Measurements from ENCODE around the gene SLC1A4. TPM values are rescaled to one million over a fixed set of nuclear protein-coding genes. Genes with fewer than 3 reads are reported as not detected.
"Not testable (repeated sequence)": the region's sequence is repeated elsewhere in the genome, so short reads cannot be mapped to it uniquely, and the experiment has no call there.

Gene SLC1A4
- total RNA-seq, 1 donor from 2014 or later, result 41.4 TPM

- peaks cover 31% of the 10 kb centered on the region for H3K36me3 Mint-ChIP-seq (ENCODE audit: low read depth, unreplicated experiment)
- H3K4me3 Mint-ChIP-seq (ENCODE audit: unreplicated experiment), result peak overlapping the region; percentile 76
- no peak for DNase-seq (ENCODE audit: low spot score)
- no peak overlapping the region for H3K27ac Mint-ChIP-seq (ENCODE audit: unreplicated experiment)
- peaks cover 56% of the 10 kb centered on the region for H3K4me1 Mint-ChIP-seq (ENCODE audit: unreplicated experiment)
- peaks cover 5% of the 10 kb centered on the region for H3K27me3 Mint-ChIP-seq (ENCODE audit: unreplicated experiment)
- TF ChIP-seq, protein P1, sequence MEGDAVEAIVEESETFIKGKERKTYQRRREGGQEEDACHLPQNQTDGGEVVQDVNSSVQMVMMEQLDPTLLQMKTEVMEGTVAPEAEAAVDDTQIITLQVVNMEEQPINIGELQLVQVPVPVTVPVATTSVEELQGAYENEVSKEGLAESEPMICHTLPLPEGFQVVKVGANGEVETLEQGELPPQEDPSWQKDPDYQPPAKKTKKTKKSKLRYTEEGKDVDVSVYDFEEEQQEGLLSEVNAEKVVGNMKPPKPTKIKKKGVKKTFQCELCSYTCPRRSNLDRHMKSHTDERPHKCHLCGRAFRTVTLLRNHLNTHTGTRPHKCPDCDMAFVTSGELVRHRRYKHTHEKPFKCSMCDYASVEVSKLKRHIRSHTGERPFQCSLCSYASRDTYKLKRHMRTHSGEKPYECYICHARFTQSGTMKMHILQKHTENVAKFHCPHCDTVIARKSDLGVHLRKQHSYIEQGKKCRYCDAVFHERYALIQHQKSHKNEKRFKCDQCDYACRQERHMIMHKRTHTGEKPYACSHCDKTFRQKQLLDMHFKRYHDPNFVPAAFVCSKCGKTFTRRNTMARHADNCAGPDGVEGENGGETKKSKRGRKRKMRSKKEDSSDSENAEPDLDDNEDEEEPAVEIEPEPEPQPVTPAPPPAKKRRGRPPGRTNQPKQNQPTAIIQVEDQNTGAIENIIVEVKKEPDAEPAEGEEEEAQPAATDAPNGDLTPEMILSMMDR (IDR thresholded peaks at IDR 0.05; ENCODE audit: unreplicated experiment), result no peak
- H3K9me3 Mint-ChIP-seq (ENCODE audit: unreplicated experiment), result no peaks in the 10 kb centered on the region
Observed at GRCh38 chr2:65019010-65019409, 29.8 kb downstream of the SLC1A4 start.

- DNase-seq (ENCODE audit: low spot score), result no peak
- Mint-ChIP-seq H3K27me3 (ENCODE audit: unreplicated experiment) (peaks cover 5% of the 10 kb centered on the region), H3K9me3 (ENCODE audit: unreplicated experiment) (no peaks in the 10 kb centered on the region), H3K4me3 (ENCODE audit: unreplicated experiment) (peak overlapping the region; percentile 25), H3K36me3 (ENCODE audit: low read depth, unreplicated experiment) (peaks cover 31% of the 10 kb centered on the region), H3K27ac (ENCODE audit: unreplicated experiment) (no peak overlapping the region), H3K4me1 (ENCODE audit: unreplicated experiment) (peaks cover 56% of the 10 kb centered on the region)
- TF ChIP-seq, protein P1 (IDR thresholded peaks at IDR 0.05; ENCODE audit: unreplicated experiment), result no peak
Observed at GRCh38 chr2:65019675-65020195, 30.5 kb downstream of the SLC1A4 start.

DNA sequence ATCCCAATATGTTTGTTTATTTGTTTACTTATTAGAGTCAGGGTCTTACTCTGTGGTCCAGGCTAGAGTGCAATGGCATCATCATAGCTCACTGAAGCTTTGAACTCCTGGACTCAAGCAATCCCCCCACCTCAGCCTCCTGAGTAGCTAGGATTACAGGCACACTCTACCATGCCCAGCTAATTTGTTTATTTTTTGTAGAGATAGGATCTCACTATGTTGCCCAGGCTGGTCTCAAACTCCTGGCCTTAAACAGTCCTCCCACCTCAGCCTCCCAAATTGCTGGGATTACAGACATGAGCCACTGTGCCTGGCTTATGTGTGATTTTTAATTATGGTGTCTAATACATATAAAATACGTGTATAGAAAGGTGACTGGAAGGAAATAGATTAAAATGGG is 31.1 kb downstream of the SLC1A4 start:
- H3K27ac Mint-ChIP-seq (ENCODE audit: unreplicated experiment); H3K9me3 Mint-ChIP-seq (ENCODE audit: unreplicated experiment); H3K27me3 Mint-ChIP-seq (ENCODE audit: unreplicated experiment); DNase-seq (ENCODE audit: low spot score): not testable (repeated sequence)
- H3K36me3 Mint-ChIP-seq (ENCODE audit: low read depth, unreplicated experiment), result peaks cover 31% of the 10 kb centered on the region
- H3K4me3 Mint-ChIP-seq (ENCODE audit: unreplicated experiment), result peak overlapping the region; percentile 25
- peaks cover 52% of the 10 kb centered on the region for H3K4me1 Mint-ChIP-seq (ENCODE audit: unreplicated experiment)

DNA sequence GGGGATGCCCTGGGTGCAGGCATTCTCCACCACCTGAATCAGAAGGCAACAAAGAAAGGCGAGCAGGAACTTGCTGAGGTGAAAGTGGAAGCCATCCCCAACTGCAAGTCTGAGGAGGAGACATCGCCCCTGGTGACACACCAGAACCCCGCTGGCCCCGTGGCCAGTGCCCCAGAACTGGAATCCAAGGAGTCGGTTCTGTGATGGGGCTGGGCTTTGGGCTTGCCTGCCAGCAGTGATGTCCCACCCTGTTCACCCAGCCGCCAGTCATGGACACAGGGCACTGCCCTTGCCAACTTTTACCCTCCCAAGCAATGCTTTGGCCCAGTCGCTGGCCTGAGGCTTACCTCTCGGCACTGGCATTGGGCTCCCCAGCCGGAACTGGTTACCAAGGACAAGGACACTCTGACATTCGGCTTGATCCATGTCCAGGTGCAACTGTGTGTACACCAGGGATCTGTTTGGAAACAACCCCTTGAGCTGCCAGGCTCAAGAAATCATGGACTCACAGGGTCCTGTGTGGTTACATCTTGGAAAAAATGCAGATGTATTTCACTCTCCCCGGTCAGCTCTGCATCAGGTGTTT is 31.8 kb downstream of the SLC1A4 start:
- Mint-ChIP-seq H3K27me3 (ENCODE audit: unreplicated experiment) (peaks cover 8% of the 10 kb centered on the region), H3K9me3 (ENCODE audit: unreplicated experiment) (no peaks in the 10 kb centered on the region), H3K4me1 (ENCODE audit: unreplicated experiment) (peaks cover 52% of the 10 kb centered on the region), H3K4me3 (ENCODE audit: unreplicated experiment) (no peak overlapping the region), H3K27ac (ENCODE audit: unreplicated experiment) (no peak overlapping the region), H3K36me3 (ENCODE audit: low read depth, unreplicated experiment) (peaks cover 31% of the 10 kb centered on the region)
- no peak for DNase-seq (ENCODE audit: low spot score)
- TF ChIP-seq, protein P1 (IDR thresholded peaks at IDR 0.05; ENCODE audit: unreplicated experiment), result no peak

GRCh38 chr2:65021709-65022108 is 32.5 kb downstream of the SLC1A4 start:
- peaks cover 46% of the 10 kb centered on the region for H3K4me1 Mint-ChIP-seq (ENCODE audit: unreplicated experiment)
- H3K27ac Mint-ChIP-seq (ENCODE audit: unreplicated experiment), result peak overlapping the region; percentile 61
- TF ChIP-seq, protein P1 (IDR thresholded peaks at IDR 0.05; ENCODE audit: unreplicated experiment), result no peak
- no peaks in the 10 kb centered on the region for H3K9me3 Mint-ChIP-seq (ENCODE audit: unreplicated experiment)
- H3K4me3 Mint-ChIP-seq (ENCODE audit: unreplicated experiment), result no peak overlapping the region
- DNase-seq (ENCODE audit: low spot score), result peak; percentile 19
- peaks cover 24% of the 10 kb centered on the region for H3K36me3 Mint-ChIP-seq (ENCODE audit: low read depth, unreplicated experiment)
- H3K27me3 Mint-ChIP-seq (ENCODE audit: unreplicated experiment), result peaks cover 6% of the 10 kb centered on the region
